GM23338 (cell line): ENCODE data around the gene C3orf49.

Experiments
- CREB1 ChIP-seq: fragments of 250-450 bp; sonication (Bioruptor Pico); IDR thresholded peaks from 2 replicates; pipeline ENCODE4 v1.5.0; 2020; ENCODE audit warnings: low read depth, mild to moderate bottlenecking, moderate library complexity
- EZH2 ChIP-seq: fragments of 200-600 bp; sonication (generic); IDR thresholded peaks from one replicate; pipeline ENCODE4 v1.8.0; 2017; ENCODE audit warnings: antibody characterized with exemption, mild to moderate bottlenecking, low read depth; ENCODE audit not compliant: unreplicated experiment
- EZH2phosphoT487 ChIP-seq: fragments of 200-600 bp; sonication (generic); IDR thresholded peaks from one replicate; pipeline ENCODE4 v1.8.1; 2018; ENCODE audit warnings: antibody characterized with exemption; ENCODE audit not compliant: unreplicated experiment
- JUNB ChIP-seq: IDR thresholded peaks from one replicate; pipeline ENCODE4 v1.6.1; 2016; ENCODE audit warnings: antibody characterized with exemption; ENCODE audit not compliant: unreplicated experiment
- POLR2AphosphoS5 ChIP-seq: IDR thresholded peaks from 2 replicates; pipeline ENCODE4 v1.6.1; 2016; ENCODE audit warnings: antibody characterized with exemption, low read depth
- ZNF114 ChIP-seq: fragments of 250-450 bp; sonication (Bioruptor Pico); IDR thresholded peaks from 2 replicates; pipeline ENCODE4 v1.5.0; 2020; ENCODE audit warnings: mild to moderate bottlenecking, moderate library complexity
- ZNF331 ChIP-seq: fragments of 250-450 bp; sonication (Bioruptor Pico); IDR thresholded peaks from 2 replicates; pipeline ENCODE4 v1.5.0; 2020; ENCODE audit warnings: low read depth, mild to moderate bottlenecking, moderate library complexity
- TF ChIP-seq, protein P1 (sequence below), 2 experiments: fragments of 200-600 bp in 1 of 2; sonication (generic) in 1 of 2; conservative IDR thresholded peaks; 2 replicates each; pipeline versions ENCODE4 v1.5.1 to v1.6.1; 2016 to 2017; ENCODE audit warnings: antibody characterized with exemption in 2 of 2, low read depth in 2 of 2, mild to moderate bottlenecking in 2 of 2, moderate library complexity in 1 of 2
- TF ChIP-seq, protein P2 (sequence below): IDR thresholded peaks from one replicate; pipeline ENCODE4 v1.6.1; 2018; ENCODE audit warnings: antibody characterized with exemption; ENCODE audit not compliant: unreplicated experiment

DNA sequence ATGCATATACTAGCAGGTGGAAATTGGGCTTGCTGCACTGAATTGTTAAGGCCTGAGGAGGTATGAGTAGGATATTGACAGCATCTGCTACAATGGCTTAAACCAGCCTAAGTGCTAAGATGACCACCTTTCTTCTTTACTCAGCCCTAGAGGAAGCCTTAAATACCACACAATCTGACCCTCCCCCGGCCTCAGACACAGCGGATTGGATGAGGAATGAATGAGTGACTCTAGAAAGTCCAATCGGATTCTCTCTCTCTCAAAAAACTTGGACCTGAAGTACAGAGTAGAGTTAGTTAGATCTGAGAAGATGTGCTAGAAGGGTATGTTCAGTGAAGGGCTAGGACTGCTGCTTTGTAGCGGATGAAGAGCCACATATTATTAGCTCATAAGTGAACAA, 39.9 kb upstream of the C3orf49 start:
- TF ChIP-seq, protein P1, sequence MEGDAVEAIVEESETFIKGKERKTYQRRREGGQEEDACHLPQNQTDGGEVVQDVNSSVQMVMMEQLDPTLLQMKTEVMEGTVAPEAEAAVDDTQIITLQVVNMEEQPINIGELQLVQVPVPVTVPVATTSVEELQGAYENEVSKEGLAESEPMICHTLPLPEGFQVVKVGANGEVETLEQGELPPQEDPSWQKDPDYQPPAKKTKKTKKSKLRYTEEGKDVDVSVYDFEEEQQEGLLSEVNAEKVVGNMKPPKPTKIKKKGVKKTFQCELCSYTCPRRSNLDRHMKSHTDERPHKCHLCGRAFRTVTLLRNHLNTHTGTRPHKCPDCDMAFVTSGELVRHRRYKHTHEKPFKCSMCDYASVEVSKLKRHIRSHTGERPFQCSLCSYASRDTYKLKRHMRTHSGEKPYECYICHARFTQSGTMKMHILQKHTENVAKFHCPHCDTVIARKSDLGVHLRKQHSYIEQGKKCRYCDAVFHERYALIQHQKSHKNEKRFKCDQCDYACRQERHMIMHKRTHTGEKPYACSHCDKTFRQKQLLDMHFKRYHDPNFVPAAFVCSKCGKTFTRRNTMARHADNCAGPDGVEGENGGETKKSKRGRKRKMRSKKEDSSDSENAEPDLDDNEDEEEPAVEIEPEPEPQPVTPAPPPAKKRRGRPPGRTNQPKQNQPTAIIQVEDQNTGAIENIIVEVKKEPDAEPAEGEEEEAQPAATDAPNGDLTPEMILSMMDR (conservative IDR thresholded peaks at IDR 0.05; ENCODE audit: low read depth in 2 of 2): no peak
- no peak for TF ChIP-seq POLR2AphosphoS5
- TF ChIP-seq CREB1 (CRISPR knock-in tag): no peak
- TF ChIP-seq EZH2: no peak
- TF ChIP-seq, protein P2, sequence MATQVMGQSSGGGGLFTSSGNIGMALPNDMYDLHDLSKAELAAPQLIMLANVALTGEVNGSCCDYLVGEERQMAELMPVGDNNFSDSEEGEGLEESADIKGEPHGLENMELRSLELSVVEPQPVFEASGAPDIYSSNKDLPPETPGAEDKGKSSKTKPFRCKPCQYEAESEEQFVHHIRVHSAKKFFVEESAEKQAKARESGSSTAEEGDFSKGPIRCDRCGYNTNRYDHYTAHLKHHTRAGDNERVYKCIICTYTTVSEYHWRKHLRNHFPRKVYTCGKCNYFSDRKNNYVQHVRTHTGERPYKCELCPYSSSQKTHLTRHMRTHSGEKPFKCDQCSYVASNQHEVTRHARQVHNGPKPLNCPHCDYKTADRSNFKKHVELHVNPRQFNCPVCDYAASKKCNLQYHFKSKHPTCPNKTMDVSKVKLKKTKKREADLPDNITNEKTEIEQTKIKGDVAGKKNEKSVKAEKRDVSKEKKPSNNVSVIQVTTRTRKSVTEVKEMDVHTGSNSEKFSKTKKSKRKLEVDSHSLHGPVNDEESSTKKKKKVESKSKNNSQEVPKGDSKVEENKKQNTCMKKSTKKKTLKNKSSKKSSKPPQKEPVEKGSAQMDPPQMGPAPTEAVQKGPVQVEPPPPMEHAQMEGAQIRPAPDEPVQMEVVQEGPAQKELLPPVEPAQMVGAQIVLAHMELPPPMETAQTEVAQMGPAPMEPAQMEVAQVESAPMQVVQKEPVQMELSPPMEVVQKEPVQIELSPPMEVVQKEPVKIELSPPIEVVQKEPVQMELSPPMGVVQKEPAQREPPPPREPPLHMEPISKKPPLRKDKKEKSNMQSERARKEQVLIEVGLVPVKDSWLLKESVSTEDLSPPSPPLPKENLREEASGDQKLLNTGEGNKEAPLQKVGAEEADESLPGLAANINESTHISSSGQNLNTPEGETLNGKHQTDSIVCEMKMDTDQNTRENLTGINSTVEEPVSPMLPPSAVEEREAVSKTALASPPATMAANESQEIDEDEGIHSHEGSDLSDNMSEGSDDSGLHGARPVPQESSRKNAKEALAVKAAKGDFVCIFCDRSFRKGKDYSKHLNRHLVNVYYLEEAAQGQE: no peak
- no peak for TF ChIP-seq ZNF114 (CRISPR knock-in tag)
- no peak for TF ChIP-seq EZH2phosphoT487
- no peak for TF ChIP-seq ZNF331 (CRISPR knock-in tag)
- TF ChIP-seq JUNB: no peak
